ENCODE data around the gene IRF8. TPM values are rescaled to one million over a fixed set of nuclear protein-coding genes. Genes with fewer than 3 reads are reported as not detected.

IRF8 gene
- total and polyA plus RNA-seq, 2 of the 13 experiments (the other 11 are each of a cell fraction or from before 2014, with no cell fraction given): not detected

DNA sequence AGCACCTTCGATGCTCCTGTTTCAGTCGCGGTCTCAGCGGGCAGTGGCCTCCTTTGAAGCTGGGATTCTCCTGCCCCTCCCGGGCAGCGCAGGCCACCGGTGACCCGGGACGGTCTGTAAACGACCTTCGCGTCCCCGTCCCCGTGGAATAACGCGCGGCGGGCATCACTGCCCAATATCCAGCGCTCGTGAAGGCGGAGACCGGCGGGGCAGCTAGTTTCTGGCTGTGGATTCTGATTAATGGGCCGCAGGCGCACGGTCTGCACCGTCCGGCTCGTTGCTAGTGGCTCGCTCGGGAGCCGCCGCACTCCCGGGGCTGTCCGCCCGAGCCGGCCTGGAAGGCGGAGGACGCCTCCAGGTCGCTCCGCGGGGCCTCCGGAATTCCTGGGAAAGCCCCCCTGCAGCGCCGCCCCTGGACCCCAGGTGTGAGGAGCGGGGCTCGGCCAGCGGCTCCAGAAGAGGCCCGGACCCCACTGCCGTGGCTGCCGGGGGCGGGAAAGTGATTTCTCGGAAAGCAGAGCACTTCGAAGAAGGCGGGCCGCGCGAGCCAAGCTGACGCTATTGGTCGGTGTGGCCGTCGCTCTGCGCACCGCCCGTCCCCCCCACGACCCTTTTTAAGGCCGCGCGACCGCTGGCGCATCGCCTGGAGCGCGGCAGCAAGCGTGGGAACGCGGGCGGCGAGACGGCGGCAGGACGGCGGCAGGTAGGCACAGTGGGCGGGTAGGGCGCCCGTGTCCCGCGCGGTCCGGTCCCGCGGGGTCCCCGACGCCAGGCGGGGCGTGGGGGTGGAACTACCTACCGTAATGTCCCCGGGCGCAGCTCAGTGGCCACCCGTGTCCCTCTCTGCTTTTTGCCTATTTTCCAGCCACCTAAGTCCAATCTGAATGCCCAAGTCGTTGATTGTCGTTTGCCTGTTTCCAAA lies at the start of gene IRF8 (continued):
- TF ChIP-seq, protein P1, sequence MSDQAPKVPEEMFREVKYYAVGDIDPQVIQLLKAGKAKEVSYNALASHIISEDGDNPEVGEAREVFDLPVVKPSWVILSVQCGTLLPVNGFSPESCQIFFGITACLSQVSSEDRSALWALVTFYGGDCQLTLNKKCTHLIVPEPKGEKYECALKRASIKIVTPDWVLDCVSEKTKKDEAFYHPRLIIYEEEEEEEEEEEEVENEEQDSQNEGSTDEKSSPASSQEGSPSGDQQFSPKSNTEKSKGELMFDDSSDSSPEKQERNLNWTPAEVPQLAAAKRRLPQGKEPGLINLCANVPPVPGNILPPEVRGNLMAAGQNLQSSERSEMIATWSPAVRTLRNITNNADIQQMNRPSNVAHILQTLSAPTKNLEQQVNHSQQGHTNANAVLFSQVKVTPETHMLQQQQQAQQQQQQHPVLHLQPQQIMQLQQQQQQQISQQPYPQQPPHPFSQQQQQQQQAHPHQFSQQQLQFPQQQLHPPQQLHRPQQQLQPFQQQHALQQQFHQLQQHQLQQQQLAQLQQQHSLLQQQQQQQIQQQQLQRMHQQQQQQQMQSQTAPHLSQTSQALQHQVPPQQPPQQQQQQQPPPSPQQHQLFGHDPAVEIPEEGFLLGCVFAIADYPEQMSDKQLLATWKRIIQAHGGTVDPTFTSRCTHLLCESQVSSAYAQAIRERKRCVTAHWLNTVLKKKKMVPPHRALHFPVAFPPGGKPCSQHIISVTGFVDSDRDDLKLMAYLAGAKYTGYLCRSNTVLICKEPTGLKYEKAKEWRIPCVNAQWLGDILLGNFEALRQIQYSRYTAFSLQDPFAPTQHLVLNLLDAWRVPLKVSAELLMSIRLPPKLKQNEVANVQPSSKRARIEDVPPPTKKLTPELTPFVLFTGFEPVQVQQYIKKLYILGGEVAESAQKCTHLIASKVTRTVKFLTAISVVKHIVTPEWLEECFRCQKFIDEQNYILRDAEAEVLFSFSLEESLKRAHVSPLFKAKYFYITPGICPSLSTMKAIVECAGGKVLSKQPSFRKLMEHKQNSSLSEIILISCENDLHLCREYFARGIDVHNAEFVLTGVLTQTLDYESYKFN (CRISPR knock-in tag; conservative IDR thresholded peaks at IDR 0.05): no peak
- no peak for TF ChIP-seq CHCHD3 (CRISPR knock-in tag; IDR thresholded peaks at IDR 0.05)
- no peak for TF ChIP-seq GTF2F1 (IDR thresholded peaks at IDR 0.05; ENCODE audit: low read length)
- peak; percentile 32; the same call in 1 of the 2 replicates for TF ChIP-seq ZFX (CRISPR knock-in tag; IDR thresholded peaks at IDR 0.05; ENCODE audit: low read depth)
- no peak for TF ChIP-seq ZNF598 (CRISPR knock-in tag; IDR thresholded peaks at IDR 0.05; ENCODE audit: borderline replicate concordance)
- TF ChIP-seq FLYWCH1 (CRISPR knock-in tag; IDR thresholded peaks at IDR 0.05): no peak
- TF ChIP-seq CAMTA2 (CRISPR knock-in tag; IDR thresholded peaks at IDR 0.05; ENCODE audit: borderline replicate concordance): no peak
- no peak for TF ChIP-seq ZNF274 (CRISPR knock-in tag; IDR thresholded peaks at IDR 0.05)
- no peak for TF ChIP-seq ZNF550 (CRISPR knock-in tag; IDR thresholded peaks at IDR 0.05; ENCODE audit: borderline replicate concordance)
- TF ChIP-seq, protein P2, sequence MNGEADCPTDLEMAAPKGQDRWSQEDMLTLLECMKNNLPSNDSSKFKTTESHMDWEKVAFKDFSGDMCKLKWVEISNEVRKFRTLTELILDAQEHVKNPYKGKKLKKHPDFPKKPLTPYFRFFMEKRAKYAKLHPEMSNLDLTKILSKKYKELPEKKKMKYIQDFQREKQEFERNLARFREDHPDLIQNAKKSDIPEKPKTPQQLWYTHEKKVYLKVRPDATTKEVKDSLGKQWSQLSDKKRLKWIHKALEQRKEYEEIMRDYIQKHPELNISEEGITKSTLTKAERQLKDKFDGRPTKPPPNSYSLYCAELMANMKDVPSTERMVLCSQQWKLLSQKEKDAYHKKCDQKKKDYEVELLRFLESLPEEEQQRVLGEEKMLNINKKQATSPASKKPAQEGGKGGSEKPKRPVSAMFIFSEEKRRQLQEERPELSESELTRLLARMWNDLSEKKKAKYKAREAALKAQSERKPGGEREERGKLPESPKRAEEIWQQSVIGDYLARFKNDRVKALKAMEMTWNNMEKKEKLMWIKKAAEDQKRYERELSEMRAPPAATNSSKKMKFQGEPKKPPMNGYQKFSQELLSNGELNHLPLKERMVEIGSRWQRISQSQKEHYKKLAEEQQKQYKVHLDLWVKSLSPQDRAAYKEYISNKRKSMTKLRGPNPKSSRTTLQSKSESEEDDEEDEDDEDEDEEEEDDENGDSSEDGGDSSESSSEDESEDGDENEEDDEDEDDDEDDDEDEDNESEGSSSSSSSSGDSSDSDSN (CRISPR knock-in tag; IDR thresholded peaks at IDR 0.05): peak; percentile 54; the same call in 1 of the 2 replicates
- TF ChIP-seq, protein P3, sequence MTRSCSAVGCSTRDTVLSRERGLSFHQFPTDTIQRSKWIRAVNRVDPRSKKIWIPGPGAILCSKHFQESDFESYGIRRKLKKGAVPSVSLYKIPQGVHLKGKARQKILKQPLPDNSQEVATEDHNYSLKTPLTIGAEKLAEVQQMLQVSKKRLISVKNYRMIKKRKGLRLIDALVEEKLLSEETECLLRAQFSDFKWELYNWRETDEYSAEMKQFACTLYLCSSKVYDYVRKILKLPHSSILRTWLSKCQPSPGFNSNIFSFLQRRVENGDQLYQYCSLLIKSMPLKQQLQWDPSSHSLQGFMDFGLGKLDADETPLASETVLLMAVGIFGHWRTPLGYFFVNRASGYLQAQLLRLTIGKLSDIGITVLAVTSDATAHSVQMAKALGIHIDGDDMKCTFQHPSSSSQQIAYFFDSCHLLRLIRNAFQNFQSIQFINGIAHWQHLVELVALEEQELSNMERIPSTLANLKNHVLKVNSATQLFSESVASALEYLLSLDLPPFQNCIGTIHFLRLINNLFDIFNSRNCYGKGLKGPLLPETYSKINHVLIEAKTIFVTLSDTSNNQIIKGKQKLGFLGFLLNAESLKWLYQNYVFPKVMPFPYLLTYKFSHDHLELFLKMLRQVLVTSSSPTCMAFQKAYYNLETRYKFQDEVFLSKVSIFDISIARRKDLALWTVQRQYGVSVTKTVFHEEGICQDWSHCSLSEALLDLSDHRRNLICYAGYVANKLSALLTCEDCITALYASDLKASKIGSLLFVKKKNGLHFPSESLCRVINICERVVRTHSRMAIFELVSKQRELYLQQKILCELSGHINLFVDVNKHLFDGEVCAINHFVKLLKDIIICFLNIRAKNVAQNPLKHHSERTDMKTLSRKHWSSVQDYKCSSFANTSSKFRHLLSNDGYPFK (CRISPR knock-in tag; IDR thresholded peaks at IDR 0.05; ENCODE audit: borderline replicate concordance): no peak
- TF ChIP-seq, protein P4, sequence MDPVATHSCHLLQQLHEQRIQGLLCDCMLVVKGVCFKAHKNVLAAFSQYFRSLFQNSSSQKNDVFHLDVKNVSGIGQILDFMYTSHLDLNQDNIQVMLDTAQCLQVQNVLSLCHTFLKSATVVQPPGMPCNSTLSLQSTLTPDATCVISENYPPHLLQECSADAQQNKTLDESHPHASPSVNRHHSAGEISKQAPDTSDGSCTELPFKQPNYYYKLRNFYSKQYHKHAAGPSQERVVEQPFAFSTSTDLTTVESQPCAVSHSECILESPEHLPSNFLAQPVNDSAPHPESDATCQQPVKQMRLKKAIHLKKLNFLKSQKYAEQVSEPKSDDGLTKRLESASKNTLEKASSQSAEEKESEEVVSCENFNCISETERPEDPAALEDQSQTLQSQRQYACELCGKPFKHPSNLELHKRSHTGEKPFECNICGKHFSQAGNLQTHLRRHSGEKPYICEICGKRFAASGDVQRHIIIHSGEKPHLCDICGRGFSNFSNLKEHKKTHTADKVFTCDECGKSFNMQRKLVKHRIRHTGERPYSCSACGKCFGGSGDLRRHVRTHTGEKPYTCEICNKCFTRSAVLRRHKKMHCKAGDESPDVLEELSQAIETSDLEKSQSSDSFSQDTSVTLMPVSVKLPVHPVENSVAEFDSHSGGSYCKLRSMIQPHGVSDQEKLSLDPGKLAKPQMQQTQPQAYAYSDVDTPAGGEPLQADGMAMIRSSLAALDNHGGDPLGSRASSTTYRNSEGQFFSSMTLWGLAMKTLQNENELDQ (CRISPR knock-in tag; IDR thresholded peaks at IDR 0.05; ENCODE audit: borderline replicate concordance): no peak
- TF ChIP-seq ZNF83 (CRISPR knock-in tag; IDR thresholded peaks at IDR 0.05; ENCODE audit: borderline replicate concordance): no peak
- TF ChIP-seq, protein P5, sequence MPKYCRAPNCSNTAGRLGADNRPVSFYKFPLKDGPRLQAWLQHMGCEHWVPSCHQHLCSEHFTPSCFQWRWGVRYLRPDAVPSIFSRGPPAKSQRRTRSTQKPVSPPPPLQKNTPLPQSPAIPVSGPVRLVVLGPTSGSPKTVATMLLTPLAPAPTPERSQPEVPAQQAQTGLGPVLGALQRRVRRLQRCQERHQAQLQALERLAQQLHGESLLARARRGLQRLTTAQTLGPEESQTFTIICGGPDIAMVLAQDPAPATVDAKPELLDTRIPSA (CRISPR knock-in tag; IDR thresholded peaks at IDR 0.05; ENCODE audit: borderline replicate concordance): no peak
- no peak for TF ChIP-seq ZNF790 (CRISPR knock-in tag; IDR thresholded peaks at IDR 0.05; ENCODE audit: borderline replicate concordance)

Data from HepG2 (cell line).